Urinary bladder (tissue), 4 donors: ENCODE data around the gene AKT1S1. TPM values are rescaled to one million over a fixed set of nuclear protein-coding genes. Genes with fewer than 3 reads are reported as not detected.
A peak's percentile ranks its signal among the peaks of the same experiment; 100 is the strongest.

Experiments
- DNase-seq: peaks from one replicate; pipeline ENCODE4 v3.0.0-alpha.2; 2015; ENCODE audit errors: extremely low spot score
- H3K27ac ChIP-seq: one replicate; pipeline ENCODE4 v1.5.1; 2013; ENCODE audit warnings: low read depth, mild to moderate bottlenecking, moderate library complexity
- H3K36me3 ChIP-seq: one replicate; pipeline ENCODE4 v1.6.1; 2013; ENCODE audit warnings: mild to moderate bottlenecking, moderate library complexity; ENCODE audit not compliant: insufficient read depth
- H3K4me1 ChIP-seq: one replicate; pipeline ENCODE4 v1.6.1; 2013; ENCODE audit warnings: mild to moderate bottlenecking, moderate library complexity; ENCODE audit not compliant: insufficient read depth
- H3K4me3 ChIP-seq: one replicate; pipeline ENCODE4 v1.5.1; 2013; ENCODE audit warnings: low read depth, low read length
- WGBS: extraction: QIAGEN DNeasy Blood & Tissue Kit; methylation state at CpG from one replicate; pipeline ENCODE4 v1.1.7; 2013; 5-methylcytosine and 5-hydroxymethylcytosine counted together
- polyA plus RNA-seq: library from polyadenylated mRNA; stranded (reverse); fragments of 200-250 nt; gene quantifications from one replicate; pipeline ENCODE4 v1.2.3, GENCODE V29; 2013
- total RNA-seq: library from RNA; depleted of rRNA; stranded (reverse); fragments of >200 nt; gene quantifications from one replicate; pipeline ENCODE4 v1.2.3, GENCODE V29; 2014
- donor health status: healthy with polysubstance abuse.
- donor health status: healthy.

AKT1S1 gene
- total and polyA plus RNA-seq, 2 donors: 4.7 to 55.0 TPM

DNA sequence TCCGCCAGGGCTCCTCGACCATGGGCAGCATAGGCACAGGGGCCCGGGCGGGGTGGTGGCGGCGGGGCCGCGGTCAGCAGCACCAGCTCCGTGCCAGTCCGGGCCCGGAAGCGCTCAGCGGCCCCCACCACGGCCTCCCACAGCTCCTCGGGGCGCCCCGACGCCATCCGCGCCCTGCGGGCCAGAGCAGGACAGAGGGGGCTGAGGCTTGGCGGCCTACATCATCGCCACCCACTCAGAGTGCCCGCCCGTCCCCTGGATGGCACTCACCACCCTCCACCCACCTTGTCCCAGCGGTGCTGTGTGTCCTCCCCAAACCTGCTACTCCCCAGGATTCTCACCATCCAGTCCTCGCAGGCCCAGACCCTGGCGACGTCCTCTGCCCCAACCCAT lies 4.0 kb downstream of the AKT1S1 start:
- no peak overlapping the region for H3K27ac ChIP-seq
- no peaks in the 10 kb centered on the region for H3K36me3 ChIP-seq
- H3K4me1 ChIP-seq: no peaks in the 10 kb centered on the region
- no peak for DNase-seq
- no peak overlapping the region for H3K4me3 ChIP-seq
- WGBS: 93% methylated on average over 29 of the region's 29 CpGs

DNA sequence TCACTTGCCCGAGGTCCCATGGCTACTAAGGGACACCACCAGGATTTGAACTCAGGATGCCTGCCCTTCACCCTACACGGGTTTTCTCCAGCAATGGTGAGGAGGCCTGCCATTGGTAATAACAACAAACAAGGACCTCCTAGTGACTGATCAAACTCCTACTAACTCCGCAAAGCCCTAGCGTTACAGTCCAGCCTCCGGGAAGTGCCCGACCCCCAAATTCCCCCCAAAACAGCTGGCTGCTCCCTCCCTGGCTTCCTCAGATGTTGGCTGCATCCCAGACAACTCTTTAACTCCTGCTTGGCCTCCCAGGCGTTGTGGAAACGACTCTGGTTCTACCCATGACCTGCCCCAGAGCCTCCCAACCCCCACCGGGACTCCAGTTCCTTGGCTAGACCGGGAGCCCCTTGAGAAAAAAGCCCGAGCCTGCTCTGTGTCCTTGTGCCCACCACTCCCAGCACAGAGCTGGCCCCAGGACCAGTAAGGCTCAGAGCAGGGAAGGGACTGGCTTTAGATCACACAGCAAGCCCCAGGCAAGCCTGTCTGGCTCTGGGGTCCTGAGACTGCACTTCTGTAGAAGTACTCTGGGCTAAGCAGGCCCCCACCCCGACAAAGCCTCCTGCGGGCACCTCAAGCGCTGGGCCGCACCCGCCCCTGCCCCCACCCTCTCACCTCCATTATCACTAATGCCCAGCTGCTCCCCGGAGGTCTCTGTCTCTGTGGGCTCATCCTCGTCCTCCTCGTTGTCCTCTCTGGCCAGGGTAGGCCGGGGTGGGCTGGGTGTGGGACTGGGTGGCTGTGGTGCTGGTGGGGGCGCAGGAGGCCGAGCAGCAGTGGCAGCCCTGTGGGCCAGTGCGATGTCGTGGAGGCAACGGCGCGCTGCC lies 4.7 kb downstream of the AKT1S1 start:
- WGBS: 83% methylated on average over 27 of the region's 27 CpGs
- DNase-seq: no peak
- H3K27ac ChIP-seq: no peak overlapping the region
- H3K4me3 ChIP-seq: no peak overlapping the region
- no peaks in the 10 kb centered on the region for H3K36me3 ChIP-seq
- no peaks in the 10 kb centered on the region for H3K4me1 ChIP-seq

DNA sequence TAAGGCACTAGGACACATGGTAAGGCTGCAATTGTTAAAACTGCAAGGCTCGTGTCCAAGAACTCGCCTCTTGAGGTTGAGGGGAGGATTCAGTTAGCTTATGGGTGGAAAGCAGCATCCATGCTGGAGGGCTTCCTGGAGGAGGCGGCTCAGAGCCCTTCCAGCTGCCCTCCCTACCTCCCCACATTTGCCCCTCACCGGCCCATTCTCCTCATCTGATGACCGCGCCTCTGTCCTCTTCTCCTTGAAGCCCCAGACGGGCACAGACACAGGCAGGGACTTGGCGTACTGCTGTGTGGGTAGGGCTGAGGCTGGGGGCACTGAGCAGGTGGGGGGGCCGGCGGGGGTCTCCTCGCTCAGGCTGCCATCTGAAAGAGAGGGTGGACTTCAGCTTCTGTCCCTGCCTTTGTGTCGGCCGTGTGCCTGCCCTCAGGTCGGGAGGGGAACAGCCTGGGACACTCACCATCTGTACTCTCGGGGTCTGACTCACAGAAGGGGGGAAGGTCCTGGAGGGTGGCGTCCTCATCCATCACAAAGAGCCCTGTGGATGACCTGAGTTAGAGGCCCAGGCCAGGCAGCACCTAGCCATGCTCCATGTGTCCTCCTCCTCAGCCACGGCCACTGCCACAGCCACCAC lies 5.7 kb downstream of the AKT1S1 start:
- WGBS: 87% methylated on average over 17 of the region's 17 CpGs
- no peak for DNase-seq
- H3K4me1 ChIP-seq: no peaks in the 10 kb centered on the region
- no peaks in the 10 kb centered on the region for H3K36me3 ChIP-seq
- H3K27ac ChIP-seq: no peak overlapping the region
- H3K4me3 ChIP-seq: no peak overlapping the region

DNA sequence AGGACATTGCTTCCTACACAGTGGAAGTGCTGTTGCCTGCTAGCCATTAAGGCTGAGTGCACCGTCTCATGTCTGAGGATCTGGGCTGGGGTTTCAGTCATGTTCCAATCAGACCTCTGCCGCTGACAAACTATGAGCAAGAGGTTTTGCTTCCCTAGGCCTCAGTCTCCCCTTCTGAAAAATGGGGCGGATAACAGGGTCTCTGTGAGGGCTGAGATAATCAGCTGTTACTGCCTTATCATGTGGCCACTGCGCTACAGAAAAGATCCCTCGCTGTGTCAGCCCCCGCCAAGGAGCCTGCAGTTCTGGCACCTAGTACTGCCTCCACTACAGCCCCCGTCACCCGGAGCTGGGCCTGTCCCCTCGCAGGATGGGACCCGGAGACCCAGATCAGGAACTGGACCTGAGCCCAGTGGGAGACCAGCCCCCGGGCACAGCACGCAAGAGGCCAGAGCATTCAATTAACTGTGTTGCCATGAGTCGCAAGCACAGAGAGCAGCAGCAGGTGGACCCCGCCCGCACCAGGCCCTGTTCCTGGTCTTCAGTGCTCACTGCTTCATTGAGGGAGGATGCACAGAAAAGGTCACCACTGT lies 6.8 kb downstream of the AKT1S1 start:
- H3K27ac ChIP-seq: peak overlapping the region; percentile 57
- WGBS: 81% methylated on average over 15 of the region's 15 CpGs
- no peaks in the 10 kb centered on the region for H3K36me3 ChIP-seq
- peak overlapping the region; percentile 37 for H3K4me3 ChIP-seq
- H3K4me1 ChIP-seq: no peaks in the 10 kb centered on the region
- no peak for DNase-seq

DNA sequence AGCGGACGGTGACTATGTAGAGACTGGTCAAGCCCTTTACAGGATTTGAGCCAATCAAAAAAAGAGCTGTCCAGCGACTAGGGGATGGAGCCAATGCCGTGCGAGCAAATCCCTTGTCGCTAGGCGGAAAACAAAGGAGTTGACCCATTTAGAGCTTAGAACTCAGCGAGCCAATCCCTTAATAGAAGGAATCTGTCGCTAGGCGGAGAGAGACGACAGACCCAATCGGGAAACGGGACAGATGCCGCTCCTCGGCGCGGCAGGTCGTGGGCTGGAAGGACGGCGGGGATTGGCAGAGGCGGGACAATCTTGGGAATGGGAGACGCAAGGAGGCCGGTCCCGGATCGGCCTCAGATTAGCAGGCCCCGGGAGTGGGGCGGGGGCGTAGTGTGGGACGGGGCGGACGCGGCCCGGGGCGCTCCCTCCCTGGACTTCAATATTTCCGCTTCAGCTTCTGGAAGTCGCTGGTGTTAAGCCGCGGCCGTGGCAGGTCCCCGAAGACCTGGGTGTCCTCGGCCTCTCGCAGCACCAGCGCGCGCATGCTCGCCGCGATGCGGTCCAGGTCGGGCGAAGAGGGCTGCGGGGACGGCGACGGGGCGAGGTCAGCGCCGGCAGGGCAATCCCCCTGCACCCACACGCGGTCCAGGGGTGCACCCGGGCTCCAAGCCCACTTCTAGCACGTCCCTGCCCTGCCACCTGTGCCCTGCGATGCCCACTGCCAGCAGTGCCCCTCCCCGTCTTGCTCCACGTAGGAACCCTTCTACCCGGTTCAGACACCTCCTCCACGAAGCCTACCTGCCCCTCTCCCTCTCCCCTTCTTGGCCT lies 7.5 kb downstream of the AKT1S1 start:
- H3K4me1 ChIP-seq: no peaks in the 10 kb centered on the region
- under 1% methylated on average over 67 of the region's 67 CpGs for WGBS
- peak overlapping the region; percentile 57 for H3K27ac ChIP-seq
- H3K36me3 ChIP-seq: no peaks in the 10 kb centered on the region
- peak; percentile 100 for DNase-seq
- H3K4me3 ChIP-seq: peak overlapping the region; percentile 37

DNA sequence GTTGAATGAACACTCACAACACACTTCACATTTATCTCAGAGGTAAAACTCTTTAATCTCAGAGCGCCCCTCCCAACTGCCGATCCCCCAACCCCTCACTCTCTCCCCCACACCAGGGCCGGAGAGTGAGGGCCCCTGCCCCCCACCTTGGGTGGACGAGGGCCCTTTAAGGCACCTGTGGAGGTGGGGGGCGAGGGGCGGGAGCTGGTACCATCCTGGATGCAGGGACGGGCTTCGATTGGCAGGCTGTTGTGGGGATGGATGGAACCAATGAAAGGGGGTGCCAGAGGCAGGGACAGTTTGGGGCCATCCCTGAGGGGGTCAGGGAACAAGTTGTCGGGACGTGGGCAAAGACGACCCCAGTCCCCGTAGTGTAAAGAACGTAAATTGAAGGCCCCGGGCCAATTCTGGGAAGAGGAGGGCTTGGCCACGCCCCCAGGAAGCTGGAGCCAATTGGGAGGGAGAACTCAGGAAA lies 8.1 kb downstream of the AKT1S1 start:
- H3K27ac ChIP-seq: peak overlapping the region; percentile 48
- H3K36me3 ChIP-seq: no peaks in the 10 kb centered on the region
- no peaks in the 10 kb centered on the region for H3K4me1 ChIP-seq
- 2% methylated on average over 15 of the region's 15 CpGs for WGBS
- no peak for DNase-seq
- peak overlapping the region; percentile 16 for H3K4me3 ChIP-seq

DNA sequence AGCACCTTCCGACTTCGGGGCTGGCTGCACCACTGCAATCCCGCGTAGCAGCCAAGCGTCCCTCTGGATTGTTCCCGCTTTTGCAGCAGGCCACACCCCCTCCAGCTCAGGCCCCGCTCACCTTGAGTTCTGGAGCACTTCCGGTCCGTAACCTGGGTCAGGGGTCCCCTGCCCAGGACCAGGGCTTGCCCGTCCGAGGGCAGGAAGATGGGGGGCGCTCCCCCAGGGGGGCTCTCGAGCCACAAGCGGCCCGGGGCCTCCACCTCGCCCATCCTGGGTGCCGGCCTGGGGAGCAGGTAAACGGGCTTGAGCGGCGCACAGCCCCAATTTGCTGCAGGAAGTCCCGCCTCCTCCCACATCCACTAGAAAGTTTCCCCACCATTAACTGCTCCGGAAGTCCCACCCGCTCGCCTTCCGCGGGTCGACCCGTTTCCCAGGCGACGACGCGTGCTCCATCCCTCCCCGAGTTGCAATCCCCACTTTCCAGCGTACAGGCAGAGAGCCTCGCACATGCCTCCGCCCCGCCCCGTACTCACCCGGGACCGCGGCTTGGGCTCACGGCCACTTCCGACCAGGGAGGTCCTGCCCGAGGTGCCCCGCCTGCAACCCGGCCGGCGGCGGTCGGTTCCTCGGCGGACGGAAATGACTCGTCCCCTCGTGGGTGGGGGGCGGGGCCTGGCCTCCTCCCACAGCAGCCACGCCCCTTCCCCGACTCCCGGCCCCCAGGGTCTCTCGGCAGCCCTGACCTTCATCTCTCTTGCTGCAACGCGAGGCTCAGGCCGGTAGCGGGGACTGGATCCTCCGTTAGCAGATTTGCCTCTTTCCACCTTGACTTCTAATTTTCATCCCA lies 10.0 kb downstream of the AKT1S1 start, which contains the start of gene PNKP:
Gene PNKP (minus strand): TSS at position 644 of the 850 bp plus-strand sequence. CDS start 372 bp downstream, at position 272.
- peak within 1 kb of the TSS; percentile 97 for H3K27ac ChIP-seq
- no peaks in the 10 kb centered on the region for H3K4me1 ChIP-seq
- WGBS: under 1% methylated on average over 65 of the region's 65 CpGs
- peak; percentile 86 for DNase-seq
- H3K4me3 ChIP-seq: peak within 1 kb of the TSS; percentile 81
- H3K36me3 ChIP-seq: no peaks in the 10 kb centered on the region

DNA sequence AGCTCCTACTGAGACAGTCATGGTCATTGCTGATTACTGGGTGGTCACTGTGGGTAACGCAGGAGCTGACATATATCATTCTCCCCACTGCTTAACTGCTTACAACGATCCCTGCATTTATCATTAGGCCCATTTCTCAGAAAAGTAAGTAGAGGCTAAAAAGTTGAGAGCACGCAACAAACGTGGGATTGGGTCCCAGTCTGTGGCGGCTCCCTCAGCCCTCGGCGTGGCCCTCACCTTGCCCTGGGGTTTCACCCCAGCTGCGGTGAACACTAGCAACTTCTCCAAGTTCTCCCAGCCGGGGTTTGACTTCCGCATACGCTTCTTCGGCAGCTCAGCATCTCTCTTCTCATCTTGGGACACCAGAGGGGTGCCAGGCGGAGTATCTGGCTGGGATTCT lies 12.3 kb downstream of the AKT1S1 start:
- 89% methylated on average over 13 of the region's 13 CpGs for WGBS
- H3K4me1 ChIP-seq: no peaks in the 10 kb centered on the region
- DNase-seq: no peak
- H3K27ac ChIP-seq: no peak overlapping the region
- H3K4me3 ChIP-seq: no peak overlapping the region
- H3K36me3 ChIP-seq: peaks cover 3% of the 10 kb centered on the region

DNA sequence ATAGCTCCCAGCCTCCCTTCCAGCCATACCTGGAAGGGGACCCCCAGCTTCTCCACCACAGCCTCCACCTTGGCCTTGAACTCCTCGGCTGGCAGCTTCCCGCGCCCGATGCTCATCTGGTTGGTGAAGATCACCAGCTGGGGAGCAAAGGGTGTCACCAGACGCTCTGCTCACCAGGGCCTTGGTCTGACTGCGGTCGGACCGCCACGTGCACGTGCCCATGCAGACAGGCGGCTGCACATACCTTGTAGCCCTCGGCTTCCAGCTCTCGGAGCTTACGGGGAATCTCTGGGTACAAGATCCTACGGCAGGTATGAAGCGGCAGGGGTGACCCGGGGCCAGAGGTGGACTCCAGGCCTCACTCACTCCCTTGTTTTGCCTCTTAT lies 13.2 kb downstream of the AKT1S1 start:
- H3K4me1 ChIP-seq: no peaks in the 10 kb centered on the region
- DNase-seq: no peak
- H3K36me3 ChIP-seq: peaks cover 3% of the 10 kb centered on the region
- no peak overlapping the region for H3K27ac ChIP-seq
- no peak overlapping the region for H3K4me3 ChIP-seq
- WGBS: 89% methylated on average over 17 of the region's 17 CpGs

DNA sequence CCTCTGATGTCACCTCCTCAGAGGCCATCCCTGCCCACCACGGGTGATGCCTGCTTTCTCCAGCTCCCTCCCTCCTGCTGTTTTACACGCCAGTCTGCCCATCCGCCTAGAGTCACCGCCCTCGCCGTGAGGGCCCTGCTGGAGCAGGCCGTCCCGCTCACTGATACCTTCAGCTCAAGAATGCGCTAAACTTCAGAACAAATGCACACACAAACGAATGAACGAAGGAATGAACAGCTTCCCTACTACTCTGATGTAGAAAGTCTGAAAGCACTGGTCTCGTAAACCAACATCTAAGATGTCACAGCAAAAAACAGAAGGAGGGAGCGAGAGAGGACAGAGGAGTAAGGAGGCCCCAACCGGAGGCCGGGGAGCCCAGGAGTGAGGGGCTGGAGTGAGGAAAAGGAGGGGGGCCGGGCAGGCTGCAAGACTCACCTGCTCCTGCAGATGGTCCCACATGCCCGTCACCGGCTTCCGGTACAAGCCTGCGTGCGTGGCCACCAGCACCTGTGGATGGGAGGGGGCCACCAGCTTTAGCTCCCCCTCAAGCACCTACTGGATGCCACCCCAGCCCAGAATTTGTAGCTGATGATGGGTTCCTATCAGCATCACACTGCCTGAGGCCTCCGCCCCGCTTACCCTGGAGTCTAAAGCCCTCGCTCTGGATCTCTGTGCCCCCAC lies 13.8 kb downstream of the AKT1S1 start:
- DNase-seq: no peak
- Histone ChIP-seq H3K4me3 (no peak overlapping the region), H3K36me3 (peaks cover 3% of the 10 kb centered on the region), H3K27ac (no peak overlapping the region), H3K4me1 (no peaks in the 10 kb centered on the region)
- WGBS: 92% methylated on average over 24 of the region's 24 CpGs

DNA sequence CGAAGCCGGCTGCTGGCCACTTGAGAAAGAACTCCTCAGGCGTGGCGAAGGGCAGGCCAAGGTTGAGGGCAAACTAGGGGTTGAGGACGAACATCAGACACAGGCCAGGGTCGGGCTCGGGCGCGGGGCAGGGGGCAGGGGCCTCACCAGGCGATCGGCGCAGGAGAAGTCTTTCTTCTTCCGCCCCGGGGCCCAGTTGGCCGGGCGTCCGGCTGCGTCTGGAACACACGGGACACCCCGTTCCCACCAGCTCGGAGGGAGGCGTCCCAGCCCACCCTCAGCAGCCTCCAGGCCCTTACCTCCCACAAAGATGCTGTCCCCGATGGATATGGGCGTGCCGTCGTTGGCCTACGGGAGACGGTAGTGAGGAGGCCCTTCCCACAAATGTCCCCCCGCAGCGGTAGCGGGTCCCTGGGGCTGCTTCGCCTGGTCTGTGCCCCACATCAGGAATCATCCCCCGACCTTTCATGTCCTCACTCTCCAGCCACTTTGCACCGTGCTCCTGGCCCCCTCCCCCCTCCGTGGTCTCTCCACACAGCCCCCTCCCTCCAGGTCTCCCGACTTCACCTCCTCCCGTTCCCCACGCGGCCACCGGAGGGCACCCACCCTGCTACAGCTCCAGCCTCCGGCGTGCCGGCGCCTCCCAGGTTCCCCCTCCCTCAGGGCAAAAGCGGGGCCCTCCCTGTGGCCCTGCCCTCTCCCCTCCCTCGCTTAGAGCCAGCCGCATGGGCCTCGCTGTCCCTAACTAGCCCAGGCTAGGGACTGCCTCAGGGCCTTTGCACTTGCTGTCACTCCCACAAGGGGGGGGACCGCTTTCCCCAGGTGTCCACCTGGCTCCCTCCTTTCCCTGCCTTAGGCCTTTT lies 14.5 kb downstream of the AKT1S1 start:
- peaks cover 3% of the 10 kb centered on the region for H3K36me3 ChIP-seq
- H3K4me3 ChIP-seq: no peak overlapping the region
- H3K4me1 ChIP-seq: no peaks in the 10 kb centered on the region
- 78% methylated on average over 49 of the region's 49 CpGs for WGBS
- no peak overlapping the region for H3K27ac ChIP-seq
- DNase-seq: no peak
